ENCODE results near the gene FBXO42.

DNA sequence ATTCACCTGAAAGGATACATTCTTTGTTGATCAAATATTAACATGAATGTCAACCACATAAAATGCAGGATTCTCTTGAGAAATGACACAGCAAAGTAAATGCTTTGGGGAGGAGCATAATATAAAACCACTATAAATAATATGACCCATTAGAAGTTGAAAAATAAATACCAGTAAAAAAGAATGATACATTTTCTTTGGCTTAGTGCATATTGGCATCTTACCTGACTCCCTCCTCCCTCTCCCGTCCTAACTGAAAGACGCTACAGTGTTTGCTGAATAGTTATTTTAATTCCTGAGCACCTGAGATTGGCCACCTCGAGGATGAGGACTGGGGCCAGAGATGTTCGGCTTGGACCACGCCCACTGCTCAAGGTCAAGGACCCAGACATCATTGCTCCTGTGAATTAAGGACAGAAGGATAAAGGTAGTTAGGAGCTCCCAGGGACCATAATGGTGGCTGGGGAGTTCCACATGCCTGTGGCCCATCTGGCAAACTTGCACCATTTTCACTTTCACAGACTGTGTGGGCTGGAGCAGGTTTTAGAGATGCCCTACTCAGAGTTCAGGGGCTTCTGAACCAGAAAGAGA, 98.9 kb downstream of the FBXO42 start:
- TF ChIP-seq POLR2A (IDR thresholded peaks at IDR 0.05) = no peak
- TF ChIP-seq, protein P1, sequence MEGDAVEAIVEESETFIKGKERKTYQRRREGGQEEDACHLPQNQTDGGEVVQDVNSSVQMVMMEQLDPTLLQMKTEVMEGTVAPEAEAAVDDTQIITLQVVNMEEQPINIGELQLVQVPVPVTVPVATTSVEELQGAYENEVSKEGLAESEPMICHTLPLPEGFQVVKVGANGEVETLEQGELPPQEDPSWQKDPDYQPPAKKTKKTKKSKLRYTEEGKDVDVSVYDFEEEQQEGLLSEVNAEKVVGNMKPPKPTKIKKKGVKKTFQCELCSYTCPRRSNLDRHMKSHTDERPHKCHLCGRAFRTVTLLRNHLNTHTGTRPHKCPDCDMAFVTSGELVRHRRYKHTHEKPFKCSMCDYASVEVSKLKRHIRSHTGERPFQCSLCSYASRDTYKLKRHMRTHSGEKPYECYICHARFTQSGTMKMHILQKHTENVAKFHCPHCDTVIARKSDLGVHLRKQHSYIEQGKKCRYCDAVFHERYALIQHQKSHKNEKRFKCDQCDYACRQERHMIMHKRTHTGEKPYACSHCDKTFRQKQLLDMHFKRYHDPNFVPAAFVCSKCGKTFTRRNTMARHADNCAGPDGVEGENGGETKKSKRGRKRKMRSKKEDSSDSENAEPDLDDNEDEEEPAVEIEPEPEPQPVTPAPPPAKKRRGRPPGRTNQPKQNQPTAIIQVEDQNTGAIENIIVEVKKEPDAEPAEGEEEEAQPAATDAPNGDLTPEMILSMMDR (IDR thresholded peaks at IDR 0.05) = no peak
